ENCODE data around the gene ZNF521. TPM values are rescaled to one million over a fixed set of nuclear protein-coding genes. Genes with fewer than 3 reads are reported as not detected.

The ZNF521 gene
- total RNA-seq, 1 donor from 2014 or later: 17.1 TPM

DNA sequence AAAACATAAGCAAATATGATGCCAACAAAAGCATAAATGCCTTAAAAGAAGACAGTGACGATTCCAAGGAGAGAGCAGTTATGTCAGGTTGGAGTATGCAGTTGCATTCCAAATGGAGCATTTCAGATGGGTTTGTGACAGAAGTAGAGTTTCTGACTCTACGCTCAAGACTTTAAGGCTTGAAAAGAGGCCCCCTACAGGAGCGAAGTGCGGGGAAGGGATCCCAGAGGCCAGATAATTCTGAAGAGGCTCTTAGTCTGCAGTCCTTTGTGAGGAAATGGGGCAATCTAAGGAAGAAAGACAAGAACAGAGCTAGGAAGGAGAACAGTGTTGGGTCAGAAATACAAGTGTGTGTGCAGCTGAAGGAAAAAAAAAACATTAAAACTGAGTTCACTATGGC, 95.5 kb downstream of the ZNF521 start:
- no peak for FAIRE-seq
- no peak for DNase-seq (ENCODE audit: low spot score in 2 of 2)

DNA sequence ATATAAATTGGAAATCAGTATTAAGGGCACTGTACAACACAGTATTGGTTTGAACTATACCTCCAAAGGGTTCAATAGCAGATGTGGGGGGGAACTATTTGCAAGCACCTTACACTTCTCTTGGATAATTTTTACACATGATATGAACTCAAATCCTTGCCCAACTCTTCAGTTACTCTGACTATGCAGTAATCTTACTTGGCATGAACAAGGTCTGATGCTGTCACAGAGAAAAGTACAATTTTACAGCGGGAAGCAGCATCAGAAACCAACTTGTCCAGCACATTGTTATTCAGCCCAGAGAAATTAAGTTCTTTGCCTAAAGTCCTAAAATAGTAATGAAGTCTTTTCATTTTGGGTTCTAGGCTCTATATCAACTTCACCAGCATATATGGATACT, 98.2 kb downstream of the ZNF521 start:
- FAIRE-seq: no peak
- no peak for DNase-seq (ENCODE audit: low spot score in 2 of 2)

- no peak for FAIRE-seq
Observed at GRCh38 chr18:25253136-25253535, 98.8 kb downstream of the ZNF521 start.

GRCh38 chr18:25251068-25251467, 100.9 kb downstream of the ZNF521 start:
- FAIRE-seq (no peak), DNase-seq (ENCODE audit: low spot score in 2 of 2) (no peak)

More at GRCh38 chr18:25253136-25253535, 98.8 kb downstream of the ZNF521 start:
- DNase-seq (ENCODE audit: low spot score in 2 of 2): no peak

GRCh38 chr18:25250474-25250851, 101.5 kb downstream of the ZNF521 start:
- DNase-seq (ENCODE audit: low spot score in 2 of 2) (no peak), FAIRE-seq (no peak)

DNA sequence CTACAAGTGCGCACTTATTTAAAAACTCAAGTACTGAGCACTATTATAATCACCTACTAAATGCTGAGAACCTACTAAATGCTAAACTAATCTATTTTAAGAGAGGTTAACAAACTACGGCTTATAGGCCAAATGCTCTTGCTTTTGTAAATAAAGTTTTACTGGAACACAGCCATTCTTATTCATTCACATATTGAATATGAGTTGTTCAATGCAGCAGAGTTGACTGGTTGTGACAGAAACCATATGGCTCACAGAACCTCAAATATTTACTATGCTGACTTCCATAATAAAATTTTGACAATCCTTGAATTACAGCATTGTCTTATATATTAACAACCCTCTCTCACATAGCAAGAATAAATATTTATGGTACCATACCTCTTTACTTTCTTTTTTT, 103.2 kb downstream of the ZNF521 start:
- no peak for FAIRE-seq
- no peak for DNase-seq (ENCODE audit: low spot score in 2 of 2)

GRCh38 chr18:25247725-25248124, 104.2 kb downstream of the ZNF521 start:
- no peak for DNase-seq (ENCODE audit: low spot score in 2 of 2)
- FAIRE-seq: no peak

- no peak for FAIRE-seq
Observed at GRCh38 chr18:25244924-25245698, 106.9 kb downstream of the ZNF521 start.

GRCh38 chr18:25244170-25244569, 107.8 kb downstream of the ZNF521 start:
- no peak for DNase-seq (ENCODE audit: low spot score in 2 of 2)
- FAIRE-seq: no peak

More at GRCh38 chr18:25244924-25245698, 106.9 kb downstream of the ZNF521 start:
- DNase-seq (ENCODE audit: low spot score in 2 of 2): no peak

DNA sequence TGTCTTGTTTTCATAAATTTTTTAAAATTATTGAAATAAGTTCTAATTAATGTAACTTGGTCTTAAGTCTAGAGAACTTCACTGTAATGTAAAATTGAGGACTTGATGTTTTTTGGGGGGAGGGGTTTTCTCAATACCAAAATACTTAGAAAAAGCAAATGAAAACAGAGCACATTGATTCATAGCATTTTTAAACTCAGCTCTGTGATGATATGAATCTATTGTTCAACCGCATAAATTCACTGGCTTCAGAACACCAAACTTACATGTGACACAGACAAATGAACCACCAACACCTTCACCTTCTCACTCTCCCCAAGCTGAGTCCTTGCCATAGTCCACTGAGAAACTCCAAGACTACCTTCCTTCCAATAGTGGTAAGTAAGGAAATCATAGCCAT, 108.2 kb downstream of the ZNF521 start:
- no peak for DNase-seq (ENCODE audit: low spot score in 2 of 2)
- no peak for FAIRE-seq

- DNase-seq (ENCODE audit: low spot score in 2 of 2): no peak
Observed at GRCh38 chr18:25243257-25243656, 108.7 kb downstream of the ZNF521 start.

DNA sequence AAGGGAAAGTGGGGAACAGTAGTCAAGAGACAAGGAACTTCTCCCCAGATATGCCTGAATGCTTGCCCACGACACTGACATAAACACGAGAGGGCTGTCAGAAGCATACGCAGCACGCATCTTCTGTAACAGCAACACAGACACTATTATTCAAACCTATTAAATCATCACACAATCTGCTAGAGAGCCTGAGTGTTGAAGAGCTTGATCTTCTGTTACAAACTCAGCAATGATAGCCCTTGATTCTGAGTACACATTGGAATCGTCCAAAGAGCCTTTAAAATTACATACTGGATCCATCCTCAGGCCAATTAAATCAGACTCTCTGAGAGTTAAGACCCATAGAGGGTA, 111.6 kb downstream of the ZNF521 start:
- FAIRE-seq (no peak), DNase-seq (ENCODE audit: low spot score in 2 of 2) (no peak)

More at GRCh38 chr18:25243257-25243656, 108.7 kb downstream of the ZNF521 start:
- no peak for FAIRE-seq

- DNase-seq (ENCODE audit: low spot score in 2 of 2): no peak
- no peak for FAIRE-seq
Observed at GRCh38 chr18:25239581-25240419, 112.2 kb downstream of the ZNF521 start.

GRCh38 chr18:25239151-25239550, 112.8 kb downstream of the ZNF521 start:
- DNase-seq (ENCODE audit: low spot score in 2 of 2) (no peak), FAIRE-seq (no peak)

GRCh38 chr18:25237571-25238267, 114.2 kb downstream of the ZNF521 start:
- FAIRE-seq (no peak), DNase-seq (ENCODE audit: low spot score in 2 of 2) (no peak)

- DNase-seq (ENCODE audit: low spot score in 2 of 2) (no peak), FAIRE-seq (peak; percentile 23)
Observed at GRCh38 chr18:25236736-25237135, 115.2 kb downstream of the ZNF521 start.

DNA sequence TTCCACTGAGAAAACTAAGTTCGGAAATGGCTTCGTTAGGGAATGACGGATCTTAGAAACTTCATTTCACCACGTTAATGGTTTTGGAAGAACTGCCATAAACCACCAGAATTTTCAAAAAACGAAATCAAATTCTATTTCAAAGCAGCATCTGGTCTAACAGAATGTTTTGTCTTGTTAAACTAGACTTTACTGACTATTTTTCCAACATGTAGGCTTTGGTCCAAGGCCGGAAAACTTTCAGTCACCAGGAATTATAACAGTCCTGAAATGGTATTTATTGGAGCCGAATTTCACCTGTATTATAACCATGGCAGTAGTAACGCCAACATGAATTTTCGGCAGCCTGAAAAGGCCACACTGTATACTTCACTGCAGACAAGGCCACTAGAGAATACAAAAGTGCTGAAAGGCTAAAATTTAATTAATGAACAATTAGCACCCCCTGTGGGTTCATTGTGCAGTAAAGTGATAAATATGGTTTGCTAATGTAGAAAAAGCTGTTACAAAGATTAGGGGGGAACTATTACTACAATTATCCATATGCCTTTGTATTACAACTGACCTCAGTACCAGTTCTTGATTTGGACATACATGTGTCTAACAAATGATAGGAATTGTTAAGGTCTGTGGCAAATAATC, 116.4 kb downstream of the ZNF521 start:
- FAIRE-seq (no peak), DNase-seq (ENCODE audit: low spot score in 2 of 2) (no peak)

GRCh38 chr18:25234740-25235345, 117.1 kb downstream of the ZNF521 start:
- DNase-seq (ENCODE audit: low spot score in 2 of 2) (no peak), FAIRE-seq (peak; percentile 98)

DNA sequence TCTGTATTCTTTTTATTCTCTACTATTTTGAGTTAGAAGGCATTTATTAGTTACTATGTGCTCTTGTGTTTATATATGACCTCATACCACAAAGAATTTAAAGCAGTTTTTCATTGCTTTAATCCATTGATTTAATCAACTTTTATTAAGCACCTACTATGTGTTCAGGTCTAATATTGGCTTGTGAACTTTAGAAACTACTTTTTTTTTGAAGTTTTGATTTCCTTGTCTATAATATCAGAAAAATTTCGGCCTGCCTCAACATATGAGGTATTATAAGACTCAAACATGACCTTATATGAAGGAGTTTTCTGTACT, 117.7 kb downstream of the ZNF521 start:
- no peak for DNase-seq (ENCODE audit: low spot score in 2 of 2)
- FAIRE-seq: no peak
